Memory B cell (primary cell): ENCODE measurements around the gene BANP.
"Not testable (repeated sequence)": the region's sequence is repeated elsewhere in the genome, so short reads cannot be mapped to it uniquely, and the experiment has no call there.

ENCODE experiments used
- ATAC-seq: fragments of 150-1000 bp; cut with Tn5 transposase; 2 replicates; pipeline ENCODE4 v1.10.0; 2021; ENCODE audit warnings: low read depth, mild to moderate bottlenecking, moderate library complexity
- DNase-seq, 2 donors: peaks; one replicate each; pipeline ENCODE4 v3.0.0; 2022; ENCODE audit warnings: low spot score in 2 of 2
- H3K27ac Mint-ChIP-seq: one replicate; pipeline ENCODE4 v1.8.0; 2022; ENCODE audit warnings: mild to moderate bottlenecking, moderate library complexity, mixed read lengths
- H3K27me3 Mint-ChIP-seq: one replicate; pipeline ENCODE4 v1.8.0; 2022; ENCODE audit warnings: mixed read lengths
- H3K36me3 Mint-ChIP-seq: one replicate; pipeline ENCODE4 v1.8.0; 2022; ENCODE audit warnings: mild to moderate bottlenecking, mixed read lengths
- H3K4me1 Mint-ChIP-seq: one replicate; pipeline ENCODE4 v1.8.0; 2022; ENCODE audit warnings: mixed read lengths
- H3K4me3 Mint-ChIP-seq: one replicate; pipeline ENCODE4 v1.8.0; 2022; ENCODE audit warnings: mild to moderate bottlenecking, moderate library complexity, mixed read lengths
- H3K9me3 Mint-ChIP-seq: one replicate; pipeline ENCODE4 v1.8.0; 2022; ENCODE audit warnings: mixed read lengths

The BANP gene

GRCh38 chr16:88010968-88011483 is 59.8 kb downstream of the BANP start:
- no peak overlapping the region for H3K27ac Mint-ChIP-seq
- no peaks in the 10 kb centered on the region for H3K27me3 Mint-ChIP-seq
- no peak for ATAC-seq
- no peaks in the 10 kb centered on the region for H3K9me3 Mint-ChIP-seq
- H3K4me3 Mint-ChIP-seq: no peak overlapping the region
- no peak for DNase-seq
- peaks cover 41% of the 10 kb centered on the region for H3K36me3 Mint-ChIP-seq
- peaks cover 11% of the 10 kb centered on the region for H3K4me1 Mint-ChIP-seq

GRCh38 chr16:88012360-88012759 is 61.1 kb downstream of the BANP start:
- DNase-seq: no peak
- Mint-ChIP-seq H3K27ac (no peak overlapping the region), H3K4me1 (peaks cover 11% of the 10 kb centered on the region), H3K9me3 (no peaks in the 10 kb centered on the region), H3K4me3 (no peak overlapping the region), H3K36me3 (peaks cover 38% of the 10 kb centered on the region), H3K27me3 (no peaks in the 10 kb centered on the region)
- ATAC-seq: no peak

- Mint-ChIP-seq H3K9me3 (no peaks in the 10 kb centered on the region), H3K27ac (no peak overlapping the region), H3K36me3 (peaks cover 35% of the 10 kb centered on the region), H3K4me1 (peaks cover 11% of the 10 kb centered on the region), H3K4me3 (no peak overlapping the region), H3K27me3 (no peaks in the 10 kb centered on the region)
- DNase-seq (no peak), ATAC-seq (no peak)
These were observed 61.9 kb downstream of the BANP start for GRCh38 chr16:88013091-88013609.

GRCh38 chr16:88013766-88014251 is 62.6 kb downstream of the BANP start:
- DNase-seq (no peak), ATAC-seq (no peak)
- Mint-ChIP-seq H3K27me3 (no peaks in the 10 kb centered on the region), H3K27ac (no peak overlapping the region), H3K36me3 (peaks cover 33% of the 10 kb centered on the region), H3K4me1 (peaks cover 10% of the 10 kb centered on the region), H3K9me3 (no peaks in the 10 kb centered on the region), H3K4me3 (no peak overlapping the region)

- H3K4me1 Mint-ChIP-seq: peaks cover 7% of the 10 kb centered on the region
- peak overlapping the region; percentile 82 for H3K27ac Mint-ChIP-seq
These were observed 63.1 kb downstream of the BANP start for GRCh38 chr16:88014252-88014781.

GRCh38 chr16:88014954-88015805 is 63.9 kb downstream of the BANP start:
- H3K4me1 Mint-ChIP-seq: peaks cover 7% of the 10 kb centered on the region
- H3K4me3 Mint-ChIP-seq: no peak overlapping the region
- H3K36me3 Mint-ChIP-seq: peaks cover 28% of the 10 kb centered on the region
- H3K9me3 Mint-ChIP-seq: no peaks in the 10 kb centered on the region
- peak overlapping the region; percentile 82 for H3K27ac Mint-ChIP-seq
- no peaks in the 10 kb centered on the region for H3K27me3 Mint-ChIP-seq
- DNase-seq: no peak
- ATAC-seq: no peak

More at GRCh38 chr16:88014252-88014781, 63.1 kb downstream of the BANP start:
- Mint-ChIP-seq H3K9me3 (no peaks in the 10 kb centered on the region), H3K4me3 (no peak overlapping the region), H3K27me3 (no peaks in the 10 kb centered on the region), H3K36me3 (peaks cover 34% of the 10 kb centered on the region)
- DNase-seq: no peak
- ATAC-seq: no peak

- ATAC-seq: no peak
- Mint-ChIP-seq H3K9me3 (no peaks in the 10 kb centered on the region), H3K4me1 (peaks cover 10% of the 10 kb centered on the region), H3K27me3 (no peaks in the 10 kb centered on the region), H3K27ac (no peak overlapping the region), H3K36me3 (peaks cover 28% of the 10 kb centered on the region), H3K4me3 (no peak overlapping the region)
- DNase-seq: no peak
These were observed 64.5 kb downstream of the BANP start for GRCh38 chr16:88015806-88016140.

- H3K27ac Mint-ChIP-seq, H3K9me3 Mint-ChIP-seq, ATAC-seq, H3K4me3 Mint-ChIP-seq, H3K27me3 Mint-ChIP-seq, DNase-seq: not testable (repeated sequence)
- H3K4me1 Mint-ChIP-seq: peaks cover 10% of the 10 kb centered on the region
- peaks cover 27% of the 10 kb centered on the region for H3K36me3 Mint-ChIP-seq
These were observed 65.2 kb downstream of the BANP start for GRCh38 chr16:88016386-88016785.

GRCh38 chr16:88016964-88017363 is 65.7 kb downstream of the BANP start:
- no peaks in the 10 kb centered on the region for H3K27me3 Mint-ChIP-seq
- peaks cover 24% of the 10 kb centered on the region for H3K36me3 Mint-ChIP-seq
- DNase-seq: no peak
- no peaks in the 10 kb centered on the region for H3K9me3 Mint-ChIP-seq
- H3K4me3 Mint-ChIP-seq: no peak overlapping the region
- no peak overlapping the region for H3K27ac Mint-ChIP-seq
- ATAC-seq: no peak
- H3K4me1 Mint-ChIP-seq: peaks cover 10% of the 10 kb centered on the region

GRCh38 chr16:88017587-88018101 is 66.4 kb downstream of the BANP start:
- Mint-ChIP-seq H3K27me3 (no peaks in the 10 kb centered on the region), H3K4me1 (peaks cover 11% of the 10 kb centered on the region), H3K27ac (no peak overlapping the region), H3K9me3 (no peaks in the 10 kb centered on the region), H3K4me3 (no peak overlapping the region), H3K36me3 (peaks cover 24% of the 10 kb centered on the region)
- no peak for DNase-seq
- no peak for ATAC-seq

- H3K27me3 Mint-ChIP-seq, H3K4me3 Mint-ChIP-seq, ATAC-seq, H3K27ac Mint-ChIP-seq, DNase-seq, H3K9me3 Mint-ChIP-seq: not testable (repeated sequence)
- Mint-ChIP-seq H3K4me1 (peaks cover 14% of the 10 kb centered on the region), H3K36me3 (peaks cover 27% of the 10 kb centered on the region)
These were observed 67.1 kb downstream of the BANP start for GRCh38 chr16:88018382-88018781.

GRCh38 chr16:88019041-88019820 is 68.0 kb downstream of the BANP start:
- peaks cover 14% of the 10 kb centered on the region for H3K4me1 Mint-ChIP-seq
- not testable (repeated sequence) for H3K9me3 Mint-ChIP-seq, H3K27me3 Mint-ChIP-seq, DNase-seq, H3K4me3 Mint-ChIP-seq, ATAC-seq
- H3K36me3 Mint-ChIP-seq: peaks cover 24% of the 10 kb centered on the region
- H3K27ac Mint-ChIP-seq: peak overlapping the region; percentile 24

GRCh38 chr16:88019821-88020515 is 68.7 kb downstream of the BANP start:
- peak overlapping the region; percentile 75 for H3K27ac Mint-ChIP-seq
- H3K36me3 Mint-ChIP-seq: peaks cover 22% of the 10 kb centered on the region

More at GRCh38 chr16:88019821-88020515, 68.7 kb downstream of the BANP start:
- Mint-ChIP-seq H3K9me3 (no peaks in the 10 kb centered on the region), H3K4me3 (no peak overlapping the region), H3K27me3 (no peaks in the 10 kb centered on the region), H3K4me1 (peaks cover 12% of the 10 kb centered on the region)
- no peak for DNase-seq
- no peak for ATAC-seq
